Mucosa of descending colon (tissue), 3 donors: ENCODE measurements around the gene SCN5A. TPM values are rescaled to one million over a fixed set of nuclear protein-coding genes. Genes with fewer than 3 reads are reported as not detected.

ENCODE experiments used
- ATAC-seq: fragments of 200-7000 bp; cut with Tn5 transposase; one replicate; pipeline ENCODE4 v1.9.1; 2020; ENCODE audit warnings: mild to moderate bottlenecking, moderate library complexity
- DNase-seq, 3 donors: peaks; one replicate each; pipeline ENCODE4 v3.0.0-alpha.2; 2020
- H3K36me3 ChIP-seq: fragments of 200-600 bp; one replicate; pipeline ENCODE4 v1.8.0; 2021; ENCODE audit warnings: low read depth, mild to moderate bottlenecking
- H3K4me1 ChIP-seq: fragments of 200-600 bp; one replicate; pipeline ENCODE4 v1.8.0; 2021; ENCODE audit warnings: low read depth, mild to moderate bottlenecking
- H3K4me3 ChIP-seq: fragments of 200-600 bp; one replicate; pipeline ENCODE4 v1.8.0; 2021; ENCODE audit warnings: mild to moderate bottlenecking
- H3K9me3 ChIP-seq: fragments of 200-600 bp; one replicate; pipeline ENCODE4 v1.8.0; 2021; ENCODE audit warnings: mild to moderate bottlenecking
- intact Hi-C, 2 donors: fragments of 100-400 bp; cut with DNase I in 1 of 2; cut with micrococcal nuclease in 1 of 2; formaldehyde crosslinking; loops; one replicate each; pipeline versions ENCODE4 v1.11.0 to v1.11.1; 2022; cut with DNase I, micrococcal nuclease
- total RNA-seq, 3 donors: library from RNA; stranded (reverse); fragmentation: NEBNext Ultra II Directional in 2 of 3; extraction: Animal tissue kit (Norgen Biotek cat#: 25700) in 2 of 3; gene quantifications; one replicate each; pipeline versions ENCODE4 v1.2.1 to v1.2.4, GENCODE V29; 2021 to 2023
- TF ChIP-seq, protein P1 (sequence below): fragments of 200-600 bp; IDR thresholded peaks from one replicate; pipeline ENCODE4 v1.8.0; 2022; ENCODE audit warnings: antibody characterized with exemption, mild to moderate bottlenecking
- donor health status: DM: no; HTN: no; CAD: no; lungs with moderate emphysema.
- donor health status: DM: no; HTN: no; CAD: no.
- donor health status: DM: no; HTN: yes; CAD: no.

Gene SCN5A
- total RNA-seq, 3 donors from 2014 or later: 0.31 to 1.3 (median 0.32) TPM

DNA sequence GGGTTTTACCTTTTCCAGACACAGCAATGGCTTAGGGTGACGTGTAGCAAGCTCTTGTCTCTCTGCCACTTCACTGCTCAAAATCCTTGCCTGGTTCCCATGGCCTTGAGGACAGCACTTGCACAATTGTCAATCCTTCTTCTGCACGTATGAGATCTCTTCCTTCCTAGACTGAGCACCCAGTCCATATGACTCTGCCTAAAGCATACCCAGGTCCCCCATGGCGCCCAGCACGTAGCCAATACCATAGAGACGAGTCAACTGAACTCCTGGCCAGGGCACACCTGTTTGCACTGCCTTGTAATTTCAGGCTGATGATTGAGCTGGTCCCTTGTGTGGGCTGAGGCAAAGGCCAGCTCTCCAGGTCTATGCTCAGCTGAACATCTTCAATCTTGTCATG is 23.3 kb downstream of the SCN5A start:
- TF ChIP-seq, protein P1, sequence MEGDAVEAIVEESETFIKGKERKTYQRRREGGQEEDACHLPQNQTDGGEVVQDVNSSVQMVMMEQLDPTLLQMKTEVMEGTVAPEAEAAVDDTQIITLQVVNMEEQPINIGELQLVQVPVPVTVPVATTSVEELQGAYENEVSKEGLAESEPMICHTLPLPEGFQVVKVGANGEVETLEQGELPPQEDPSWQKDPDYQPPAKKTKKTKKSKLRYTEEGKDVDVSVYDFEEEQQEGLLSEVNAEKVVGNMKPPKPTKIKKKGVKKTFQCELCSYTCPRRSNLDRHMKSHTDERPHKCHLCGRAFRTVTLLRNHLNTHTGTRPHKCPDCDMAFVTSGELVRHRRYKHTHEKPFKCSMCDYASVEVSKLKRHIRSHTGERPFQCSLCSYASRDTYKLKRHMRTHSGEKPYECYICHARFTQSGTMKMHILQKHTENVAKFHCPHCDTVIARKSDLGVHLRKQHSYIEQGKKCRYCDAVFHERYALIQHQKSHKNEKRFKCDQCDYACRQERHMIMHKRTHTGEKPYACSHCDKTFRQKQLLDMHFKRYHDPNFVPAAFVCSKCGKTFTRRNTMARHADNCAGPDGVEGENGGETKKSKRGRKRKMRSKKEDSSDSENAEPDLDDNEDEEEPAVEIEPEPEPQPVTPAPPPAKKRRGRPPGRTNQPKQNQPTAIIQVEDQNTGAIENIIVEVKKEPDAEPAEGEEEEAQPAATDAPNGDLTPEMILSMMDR: no peak
- Histone ChIP-seq H3K4me3 (no peak overlapping the region), H3K36me3 (no peaks in the 10 kb centered on the region), H3K9me3 (no peaks in the 10 kb centered on the region), H3K4me1 (no peaks in the 10 kb centered on the region)
- intact Hi-C loops: no loop called here
- DNase-seq (no peak), ATAC-seq (no peak)

DNA sequence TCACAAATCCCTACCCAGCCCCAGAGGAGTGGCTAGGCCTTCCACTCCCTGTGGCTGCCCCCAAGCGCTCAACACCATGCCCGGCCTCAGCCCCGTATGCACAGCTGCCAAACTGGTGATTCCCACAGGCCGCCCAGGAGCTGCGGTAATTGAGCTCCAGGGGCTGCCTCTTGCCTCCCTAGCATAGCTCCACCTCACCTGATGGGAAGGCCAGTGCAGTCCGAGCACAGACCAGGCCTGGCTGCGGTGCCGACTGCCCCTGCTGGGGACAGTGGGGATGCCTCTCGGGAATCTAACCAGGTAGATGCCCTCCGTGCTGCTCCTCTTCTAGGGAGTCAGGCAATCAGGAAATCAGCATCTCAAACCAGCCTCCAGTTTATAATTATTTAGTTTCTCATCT is 25.9 kb downstream of the SCN5A start:
- no peak for DNase-seq
- H3K4me3 ChIP-seq: no peak overlapping the region

DNA sequence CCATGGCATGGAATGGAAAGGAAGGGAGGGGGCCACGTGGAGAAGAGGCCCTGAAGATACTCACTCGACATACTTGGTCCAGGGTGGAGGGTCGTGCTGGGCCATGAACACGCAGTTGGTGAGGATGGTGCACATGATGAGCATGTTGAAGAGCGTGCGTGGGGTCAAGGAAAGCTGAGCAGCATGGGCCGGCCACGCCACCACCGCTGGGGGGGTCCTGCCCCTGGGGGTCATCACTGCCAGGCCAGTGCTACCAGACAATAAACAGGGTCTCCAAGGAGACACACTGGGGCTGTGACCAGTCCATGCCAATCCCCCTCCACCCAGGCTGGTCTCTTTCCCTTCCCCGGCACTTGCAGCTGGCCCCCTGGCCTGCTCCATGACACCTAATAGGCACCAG is 27.2 kb downstream of the SCN5A start:
- ATAC-seq: no peak
- TF ChIP-seq, protein P1: no peak
- Histone ChIP-seq H3K9me3 (no peaks in the 10 kb centered on the region), H3K4me1 (no peaks in the 10 kb centered on the region), H3K36me3 (no peaks in the 10 kb centered on the region), H3K4me3 (no peak overlapping the region)
- DNase-seq: no peak
- intact Hi-C loops: no loop called here

More for the DNA sequence above, 25.9 kb downstream of the SCN5A start:
- no peaks in the 10 kb centered on the region for H3K9me3 ChIP-seq
- H3K4me1 ChIP-seq: no peaks in the 10 kb centered on the region
- intact Hi-C loops: no loop called here
- no peak for ATAC-seq
- H3K36me3 ChIP-seq: no peaks in the 10 kb centered on the region
- TF ChIP-seq, protein P1: no peak

DNA sequence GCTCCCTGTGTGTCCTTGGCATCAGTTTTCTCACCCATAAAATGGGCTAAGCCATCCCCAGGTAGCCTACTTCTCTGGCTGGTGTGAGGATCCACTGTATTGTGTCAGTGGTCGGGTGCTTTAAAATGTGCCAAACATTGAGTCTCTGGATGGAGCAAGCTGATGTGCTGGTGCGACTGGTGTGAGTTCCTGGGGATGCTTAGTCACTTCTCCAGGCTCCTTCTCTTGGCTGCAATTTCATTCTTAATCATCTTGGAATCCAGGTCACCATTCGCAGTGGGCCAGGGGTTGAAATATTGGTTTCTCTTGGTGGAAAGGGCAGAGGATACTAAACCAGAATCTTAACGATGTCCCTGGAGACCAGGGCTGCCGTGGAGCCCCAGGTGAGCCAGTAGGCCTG is 29.3 kb downstream of the SCN5A start:
- no peak for ATAC-seq
- no peaks in the 10 kb centered on the region for H3K4me1 ChIP-seq
- TF ChIP-seq, protein P1: no peak
- no peaks in the 10 kb centered on the region for H3K9me3 ChIP-seq
- no peak overlapping the region for H3K4me3 ChIP-seq
- DNase-seq: no peak
- intact Hi-C loops: no loop called here
- no peaks in the 10 kb centered on the region for H3K36me3 ChIP-seq

DNA sequence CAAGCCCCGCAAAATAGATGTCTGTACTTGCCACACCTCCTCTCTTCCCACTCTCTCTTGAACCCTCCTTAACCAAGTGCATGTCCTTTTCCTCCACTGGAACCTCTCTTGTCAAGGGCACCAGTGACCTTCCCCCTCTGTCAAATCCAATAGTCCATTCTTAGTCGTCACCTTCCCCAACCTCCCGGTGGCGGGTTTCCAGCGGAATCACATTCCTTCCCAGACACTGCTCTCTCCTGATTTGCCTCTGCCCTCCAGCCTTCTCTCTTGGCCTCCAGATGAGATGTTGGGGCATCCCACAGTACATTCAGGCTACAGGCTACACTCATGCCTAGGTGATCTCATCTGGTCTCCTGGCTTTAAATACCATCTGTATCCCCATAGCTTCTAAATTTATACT is 31.1 kb downstream of the SCN5A start:
- no peak for DNase-seq

DNA sequence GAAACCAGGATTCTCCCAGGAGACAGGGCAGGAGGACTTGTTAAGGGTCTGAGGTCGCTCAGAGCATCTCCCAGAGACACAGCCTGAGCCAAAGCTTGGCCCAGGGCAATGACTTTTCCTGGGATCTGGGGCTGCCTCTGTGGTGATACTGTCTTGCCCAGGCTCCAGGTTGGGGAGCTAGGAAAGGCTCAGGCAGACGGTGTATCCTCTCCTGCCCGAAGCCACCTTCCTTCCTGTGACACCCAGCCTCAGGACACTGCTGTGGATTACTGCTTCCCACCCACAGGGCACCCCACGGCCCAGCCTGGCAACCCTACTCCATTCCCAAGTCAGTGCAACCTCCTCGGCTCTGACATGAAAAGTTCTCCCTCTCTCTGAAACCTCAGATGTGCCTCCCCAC is 31.9 kb downstream of the SCN5A start:
- intact Hi-C loops: no loop called here
- H3K4me3 ChIP-seq: no peak overlapping the region
- H3K9me3 ChIP-seq: no peaks in the 10 kb centered on the region
- TF ChIP-seq, protein P1: no peak
- H3K4me1 ChIP-seq: no peaks in the 10 kb centered on the region
- no peaks in the 10 kb centered on the region for H3K36me3 ChIP-seq
- DNase-seq: no peak
- ATAC-seq: no peak

More for the DNA sequence above, 31.1 kb downstream of the SCN5A start:
- H3K9me3 ChIP-seq: no peaks in the 10 kb centered on the region
- TF ChIP-seq, protein P1: no peak
- no peaks in the 10 kb centered on the region for H3K36me3 ChIP-seq
- no peaks in the 10 kb centered on the region for H3K4me1 ChIP-seq
- ATAC-seq: no peak
- H3K4me3 ChIP-seq: no peak overlapping the region
- intact Hi-C loops: no loop called here
